ENCODE measurements around the gene CYB5R2. TPM values are rescaled to one million over a fixed set of nuclear protein-coding genes. Genes with fewer than 3 reads are reported as not detected.

Gene CYB5R2
- total and polyA plus RNA-seq, 2 donors (not counting 1 experiment from before 2014, with no cell fraction given), result 1.4 to 4.8 TPM

DNA sequence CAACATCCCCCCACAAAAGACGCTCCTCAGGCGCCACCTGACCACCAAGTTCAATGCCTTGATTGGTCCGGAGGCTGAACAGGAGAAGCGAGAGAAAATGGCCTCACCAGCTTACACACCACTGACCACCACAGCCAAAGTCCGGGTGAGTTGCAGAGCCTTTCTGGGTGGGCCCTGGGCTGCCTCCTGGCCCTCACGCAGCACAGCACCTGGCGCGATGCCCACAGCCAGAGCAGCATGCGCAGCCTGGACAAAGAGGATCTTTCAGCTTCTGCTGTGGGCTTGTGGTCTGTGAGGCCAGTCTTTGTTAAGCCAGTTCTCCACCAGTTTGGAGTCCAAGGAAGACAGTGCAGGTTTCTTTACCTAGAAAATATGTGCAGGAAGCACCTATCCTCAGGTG is 21.6 kb downstream of the CYB5R2 start:
- no peaks in the 10 kb centered on the region for H3K9me3 Mint-ChIP-seq (ENCODE audit: insufficient read depth)
- ATAC-seq (ENCODE audit: low read depth), result no peak
- H3K4me1 ChIP-seq (ENCODE audit: control insufficient read depth in 2 of 2, insufficient read depth in 2 of 2, low read length in 2 of 2), result no peaks in the 10 kb centered on the region
- no peaks in the 10 kb centered on the region for H3K79me2 ChIP-seq (ENCODE audit: control insufficient read depth, insufficient read depth, low read length)
- no peak overlapping the region for H2AFZ ChIP-seq (ENCODE audit: insufficient read depth, low read depth, low read length, poor library complexity, severe bottlenecking)
- no peak overlapping the region for H3K4me3 ChIP-seq (ENCODE audit: control extremely low read depth in 1 of 5, extremely low read depth in 1 of 5, insufficient read depth in 1 of 5, low read depth in 2 of 5, low read length in 4 of 5)
- POLR2A ChIA-PET, result no interaction called here
- H3K36me3 ChIP-seq (replicated peaks in 1 of 2; ENCODE audit: control extremely low read depth in 1 of 2, control insufficient read depth in 1 of 2, extremely low read depth in 1 of 2, insufficient read depth in 2 of 2, low read length in 1 of 2), result peaks cover 0 to 87% of the 10 kb centered on the region in 2 experiments
- no peak overlapping the region for H3K4me2 ChIP-seq (replicated peaks; ENCODE audit: low read depth, low read length, poor library complexity, severe bottlenecking)
- CTCF ChIA-PET, result interaction anchor here (1.9 kb wide), 1 partner anchor 14 kb away, joined by 6 read pairs; no protein-coding TSS in a partner anchor
- H3K9ac ChIP-seq (ENCODE audit: low read length), result no peak overlapping the region
- H3K9me3 ChIP-seq (ENCODE audit: control extremely low read depth in 1 of 3, control insufficient read depth in 2 of 3, insufficient read depth in 1 of 3, low read length in 2 of 3), result no peaks in the 10 kb centered on the region
- H3K27me3 ChIP-seq (replicated peaks in 1 of 4; ENCODE audit: control extremely low read depth in 1 of 4, control insufficient read depth in 3 of 4, insufficient read depth in 4 of 4, low read length in 3 of 4), result no peaks in the 10 kb centered on the region
- WGBS (ENCODE audit: insufficient coverage), result 98% methylated on average over 9 of the region's 9 CpGs
- H3K27me3 Mint-ChIP-seq, result no peaks in the 10 kb centered on the region
- intact Hi-C loops (cut with micrococcal nuclease), result no loop called here
- DNase-seq, result no peak
- H4K20me1 ChIP-seq (ENCODE audit: control insufficient read depth, insufficient read depth, low read length, poor library complexity, severe bottlenecking), result no peaks in the 10 kb centered on the region
- H3K4me1 Mint-ChIP-seq, result no peaks in the 10 kb centered on the region
- no peak overlapping the region for H3K4me3 Mint-ChIP-seq
- no peak overlapping the region for H3K27ac Mint-ChIP-seq
- no peak for TF ChIP-seq CTCF (IDR thresholded peaks at IDR 0.05)
- TF ChIP-seq EZH2 (IDR thresholded peaks at IDR 0.05; ENCODE audit: borderline replicate concordance, insufficient read depth, low read depth, low read length, poor library complexity, severe bottlenecking), result no peak
- H3K27ac ChIP-seq (ENCODE audit: low read length in 2 of 2), result no peak overlapping the region

GRCh38 chr11:7651140-7651551 is 22.2 kb downstream of the CYB5R2 start:
- no peaks in the 10 kb centered on the region for H3K9me3 ChIP-seq (ENCODE audit: control extremely low read depth in 1 of 3, control insufficient read depth in 2 of 3, insufficient read depth in 1 of 3, low read length in 2 of 3)
- no peaks in the 10 kb centered on the region for H4K20me1 ChIP-seq (ENCODE audit: control insufficient read depth, insufficient read depth, low read length, poor library complexity, severe bottlenecking)
- H3K27me3 ChIP-seq (replicated peaks in 1 of 4; ENCODE audit: control extremely low read depth in 1 of 4, control insufficient read depth in 3 of 4, insufficient read depth in 4 of 4, low read length in 3 of 4), result no peaks in the 10 kb centered on the region
- H3K4me1 ChIP-seq (ENCODE audit: control insufficient read depth in 2 of 2, insufficient read depth in 2 of 2, low read length in 2 of 2), result no peaks in the 10 kb centered on the region
- Mint-ChIP-seq H3K27ac (no peak overlapping the region), H3K4me1 (no peaks in the 10 kb centered on the region), H3K9me3 (ENCODE audit: insufficient read depth) (no peaks in the 10 kb centered on the region), H3K4me3 (no peak overlapping the region), H3K27me3 (no peaks in the 10 kb centered on the region)
- DNase-seq (no peak), ATAC-seq (ENCODE audit: low read depth) (no peak)
- no peak overlapping the region for H3K4me2 ChIP-seq (replicated peaks; ENCODE audit: low read depth, low read length, poor library complexity, severe bottlenecking)
- peaks cover 0 to 85% of the 10 kb centered on the region in 2 experiments for H3K36me3 ChIP-seq (replicated peaks in 1 of 2; ENCODE audit: control extremely low read depth in 1 of 2, control insufficient read depth in 1 of 2, extremely low read depth in 1 of 2, insufficient read depth in 2 of 2, low read length in 1 of 2)
- H3K4me3 ChIP-seq (ENCODE audit: control extremely low read depth in 1 of 5, extremely low read depth in 1 of 5, insufficient read depth in 1 of 5, low read depth in 2 of 5, low read length in 4 of 5), result no peak overlapping the region
- H3K27ac ChIP-seq (ENCODE audit: low read length in 2 of 2), result no peak overlapping the region
- H3K79me2 ChIP-seq (ENCODE audit: control insufficient read depth, insufficient read depth, low read length), result no peaks in the 10 kb centered on the region
- no peak overlapping the region for H2AFZ ChIP-seq (ENCODE audit: insufficient read depth, low read depth, low read length, poor library complexity, severe bottlenecking)
- intact Hi-C loops (cut with micrococcal nuclease), result no loop called here
- H3K9ac ChIP-seq (ENCODE audit: low read length), result no peak overlapping the region
- 47% methylated on average over 4 of the region's 5 CpGs for WGBS (ENCODE audit: insufficient coverage)
- ChIA-PET CTCF (no interaction called here), POLR2A (no interaction called here)
- TF ChIP-seq EZH2 (IDR thresholded peaks at IDR 0.05; ENCODE audit: borderline replicate concordance, insufficient read depth, low read depth, low read length, poor library complexity, severe bottlenecking) (no peak), CTCF (IDR thresholded peaks at IDR 0.05) (no peak)
